Hematopoietic multipotent progenitor cell treated with erythropoietin and hydrocortisone succinate and interleukin-3 and kit ligand, for 17 days (in vitro differentiated cells): ENCODE measurements around the gene GAA.
"Not testable (repeated sequence)": the region's sequence is repeated elsewhere in the genome, so short reads cannot be mapped to it uniquely, and the experiment has no call there.

ENCODE experiments used
- DNase-seq: peaks from one replicate; pipeline ENCODE4 v3.0.0-alpha.2; 2015; ENCODE audit warnings: low spot score

GAA gene

DNA sequence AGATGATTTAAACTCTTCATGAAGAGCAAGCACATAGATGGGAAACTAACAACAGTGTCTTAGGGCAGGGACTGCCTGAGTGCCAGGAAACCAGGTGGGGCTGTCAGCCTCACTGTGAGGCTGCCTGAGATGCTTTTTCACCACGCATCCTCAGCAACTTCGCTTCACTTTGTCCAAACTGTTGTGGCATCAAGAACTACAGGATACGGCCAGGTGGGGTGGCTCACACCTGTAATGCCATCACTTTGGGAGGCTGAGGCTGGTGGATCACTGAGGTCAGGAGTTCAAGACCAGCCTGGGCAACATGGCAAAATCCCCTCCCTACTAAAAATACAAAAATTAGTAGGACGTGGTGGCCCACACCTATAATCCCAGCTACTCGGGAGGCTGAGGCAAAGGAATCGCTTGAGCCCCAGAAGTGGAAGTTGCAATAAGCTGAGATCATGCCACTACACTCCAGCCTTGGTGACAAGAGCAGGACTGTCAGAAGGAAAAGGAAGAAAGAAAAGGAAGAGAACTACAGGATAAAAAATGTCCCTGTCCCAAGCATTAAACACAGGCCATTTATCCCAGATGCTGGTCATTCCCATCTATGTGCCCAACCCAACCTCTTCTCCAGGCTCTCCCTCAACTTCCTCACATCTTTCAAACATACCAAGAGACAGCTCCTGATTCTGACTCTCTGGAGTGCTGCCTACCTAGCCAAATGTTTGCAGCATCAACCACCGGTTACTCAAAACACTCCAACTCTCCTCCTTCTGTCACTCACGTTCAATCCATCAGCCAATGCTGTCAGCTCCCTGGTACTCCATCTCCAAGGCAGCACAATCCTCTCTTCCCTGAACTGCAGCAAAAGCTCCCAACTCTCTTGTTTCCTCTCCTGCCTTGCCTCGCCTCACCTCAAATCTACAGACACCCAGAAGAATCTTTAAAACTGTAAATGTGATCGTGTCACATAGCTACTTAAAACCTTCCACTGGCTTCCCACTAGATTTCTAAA lies 44.0 kb downstream of the GAA start:
- peak; percentile 26 for DNase-seq

DNA sequence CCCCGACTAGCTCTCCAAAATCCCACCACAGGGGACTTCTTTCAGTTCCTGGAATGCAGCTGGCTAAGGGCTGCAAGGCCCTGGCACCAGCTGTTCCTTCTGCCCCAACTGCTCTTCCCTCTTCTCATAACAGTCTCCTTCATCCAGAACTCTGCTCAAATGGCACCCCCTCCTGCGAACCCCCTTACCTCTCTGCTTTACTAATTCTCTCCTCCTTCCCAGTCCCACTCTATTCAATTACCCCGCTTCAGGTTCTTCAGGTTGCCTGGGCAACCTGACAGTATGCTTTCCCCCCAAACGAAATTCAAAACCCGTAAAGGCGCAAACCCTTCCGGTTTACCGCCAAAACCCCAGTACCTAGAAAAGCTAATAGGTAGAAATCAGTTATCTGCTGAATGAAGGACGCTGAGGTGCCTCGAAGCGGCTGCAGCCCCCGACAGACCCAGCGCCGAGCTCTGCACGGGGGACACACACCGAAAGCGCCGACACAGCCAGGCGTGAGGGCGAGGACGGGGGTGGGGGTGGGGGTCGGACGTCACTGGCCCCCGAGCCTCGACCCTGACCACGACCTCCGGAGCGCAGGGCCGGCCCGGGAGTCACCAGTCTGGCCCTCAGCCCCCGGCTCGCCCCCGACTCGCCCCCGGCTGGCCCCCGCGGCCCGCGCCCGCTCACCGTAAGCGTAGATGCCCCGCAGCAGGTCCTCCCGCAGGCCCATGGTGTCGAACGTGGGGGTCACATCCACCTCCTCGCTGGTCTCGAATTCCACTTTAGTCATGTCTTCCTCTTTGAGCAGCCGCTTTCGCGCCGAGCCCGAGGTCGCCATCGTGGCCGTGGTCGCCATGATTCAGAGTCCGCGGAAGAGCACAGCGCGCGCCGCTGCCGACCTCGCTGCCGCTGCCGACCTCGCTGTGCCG lies 45.0 kb downstream of the GAA start:
- peak; percentile 60 for DNase-seq

DNA sequence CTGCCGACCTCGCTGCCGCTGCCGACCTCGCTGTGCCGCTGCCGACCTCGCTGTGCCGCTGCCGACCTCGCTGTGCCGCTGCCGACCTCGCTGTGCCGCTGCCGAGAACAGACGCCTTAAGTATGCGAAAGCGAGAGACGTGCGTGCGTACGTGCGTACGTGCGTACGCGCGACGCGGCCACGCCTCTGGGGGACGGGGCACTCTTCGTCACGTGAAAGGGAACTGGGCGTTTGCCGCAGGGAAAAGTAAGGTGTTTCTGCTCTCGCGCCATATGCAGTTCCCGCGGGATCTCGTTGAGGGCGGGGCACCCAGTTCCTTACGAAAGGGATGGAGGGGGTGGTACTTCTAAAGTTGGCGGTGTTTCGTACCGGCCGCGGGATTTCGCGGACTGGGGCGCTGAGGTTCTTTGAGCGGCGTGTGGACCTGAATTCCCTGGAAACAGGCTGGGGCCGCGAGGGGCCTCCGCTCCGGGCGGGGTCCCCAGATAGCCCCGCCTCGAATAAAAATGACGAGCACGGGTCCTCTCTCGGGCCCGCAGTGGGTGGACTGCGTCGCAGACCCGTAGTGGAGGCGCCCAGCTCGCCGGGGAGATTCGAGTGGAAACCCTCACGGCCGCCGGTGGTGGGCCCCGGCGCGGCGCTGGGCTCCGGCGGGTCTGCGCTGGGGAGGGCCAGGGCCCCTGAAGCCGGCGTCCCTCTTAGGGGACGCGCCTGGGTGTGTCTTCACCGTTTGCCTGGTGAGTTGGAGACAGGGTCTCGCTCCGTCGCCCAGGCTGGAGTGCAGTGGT lies 45.8 kb downstream of the GAA start, which contains the start of gene EIF4A3:
TSS of gene EIF4A3 (minus strand) at position 94 of the 788 bp plus-strand sequence. CDS start 167 bp downstream, outside the sequence.
- peak; percentile 97 for DNase-seq

DNA sequence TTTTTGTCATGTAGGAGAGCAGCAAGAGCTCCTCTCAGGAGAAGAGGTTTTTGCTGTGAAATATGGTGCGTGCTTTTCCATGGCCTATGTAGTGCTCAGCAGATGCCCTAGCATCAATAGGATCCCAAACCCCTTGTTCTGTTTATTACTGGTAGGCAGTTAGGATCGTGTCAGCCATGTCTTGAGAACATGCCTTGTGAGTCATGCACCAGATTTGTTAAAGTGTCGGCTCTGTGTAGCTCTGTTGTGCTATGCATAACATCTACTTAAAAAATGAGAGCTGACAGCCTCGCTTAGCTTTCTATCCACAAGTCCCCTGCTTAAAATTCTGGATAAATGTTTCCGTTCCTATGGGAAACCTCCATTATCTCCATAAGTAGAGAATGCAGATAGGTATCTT lies 50.0 kb downstream of the GAA start:
- DNase-seq, result no peak

DNA sequence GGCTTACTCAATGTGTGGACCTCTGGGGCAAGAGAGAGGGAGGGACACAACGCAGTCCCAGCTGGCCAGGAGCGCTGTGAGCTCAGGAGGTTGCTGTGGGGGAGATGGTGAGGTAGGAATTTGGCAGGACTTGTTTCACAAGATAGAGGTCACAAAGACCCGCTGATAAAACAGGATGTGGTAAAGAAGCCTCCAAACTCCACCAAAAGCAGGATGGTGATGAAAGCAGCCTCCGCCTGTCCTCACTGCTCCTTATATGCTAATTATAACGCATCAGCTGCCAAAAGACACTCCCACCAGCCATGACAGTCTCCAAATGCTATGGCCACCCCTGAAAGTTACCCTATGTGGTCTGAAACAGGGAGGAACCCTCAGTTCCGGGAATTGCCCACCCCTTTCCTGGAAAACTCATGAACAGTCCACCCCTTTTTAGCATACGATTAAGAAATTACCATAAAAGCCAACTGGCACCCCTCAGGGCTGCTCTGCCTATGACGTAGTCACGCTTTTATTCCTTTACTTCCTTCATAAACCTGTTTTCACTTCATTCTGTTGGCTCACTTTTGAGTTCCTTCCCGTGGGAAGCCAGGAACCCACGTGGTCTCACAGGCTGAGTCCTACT lies 50.8 kb downstream of the GAA start:
- no peak for DNase-seq

DNA sequence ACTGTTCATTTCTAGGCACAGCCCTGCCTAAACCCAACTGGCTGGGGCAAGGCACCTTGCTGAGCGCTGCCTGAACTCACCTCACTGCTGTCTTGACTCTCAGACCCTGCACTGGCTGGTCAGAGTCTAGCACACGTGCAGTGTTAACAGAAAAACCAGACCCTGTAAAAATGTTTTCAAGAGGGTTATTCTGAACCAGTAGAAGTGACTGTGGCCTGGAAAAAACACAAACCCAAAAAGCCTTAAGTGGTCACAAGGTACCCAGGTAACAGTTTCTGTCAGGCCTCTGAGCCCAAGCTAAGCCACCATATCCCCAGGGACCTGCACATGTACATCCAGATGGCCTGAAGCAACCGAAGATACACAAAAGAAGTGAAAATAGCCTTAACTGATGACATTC lies 51.6 kb downstream of the GAA start:
- no peak for DNase-seq

DNA sequence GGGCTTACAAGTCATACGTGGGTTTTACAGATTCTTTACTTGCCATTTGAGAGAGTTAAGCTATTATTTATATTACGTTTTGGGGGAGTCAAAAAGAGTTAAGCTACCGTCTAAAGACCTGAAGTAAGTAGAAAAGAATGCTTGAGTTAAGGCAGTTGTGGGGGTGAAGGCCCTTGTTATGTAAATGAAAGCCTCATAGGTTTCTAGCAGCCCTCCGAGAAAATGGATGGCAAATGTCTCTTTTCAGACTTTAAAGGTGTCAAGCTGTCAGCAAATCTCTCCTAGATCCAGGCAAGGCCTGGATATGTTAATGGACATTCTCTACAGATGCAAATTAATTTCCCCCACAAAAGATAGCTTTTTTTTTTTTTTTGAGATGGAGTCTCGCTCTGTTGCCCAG lies 52.8 kb downstream of the GAA start:
- no peak for DNase-seq

DNA sequence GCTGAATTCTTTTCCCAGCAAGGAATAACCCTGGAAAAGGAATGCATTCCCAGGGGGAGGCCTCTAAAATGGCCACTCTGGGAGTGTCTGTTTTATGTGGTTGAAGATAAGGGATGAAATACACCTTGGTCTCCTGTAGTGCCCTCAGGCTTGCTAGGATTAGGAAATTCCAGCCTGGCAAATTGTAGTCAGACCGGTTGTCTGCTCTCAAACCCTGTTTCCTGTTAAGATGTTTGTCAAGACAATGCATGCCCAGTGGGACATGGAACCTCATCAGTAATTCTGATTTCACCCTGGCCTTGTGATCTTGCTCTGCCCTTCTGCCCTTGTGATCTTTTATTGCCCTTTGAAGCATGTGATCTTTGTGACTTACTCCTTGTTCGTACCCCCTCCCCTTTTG lies 54.2 kb downstream of the GAA start:
- not testable (repeated sequence) for DNase-seq

DNA sequence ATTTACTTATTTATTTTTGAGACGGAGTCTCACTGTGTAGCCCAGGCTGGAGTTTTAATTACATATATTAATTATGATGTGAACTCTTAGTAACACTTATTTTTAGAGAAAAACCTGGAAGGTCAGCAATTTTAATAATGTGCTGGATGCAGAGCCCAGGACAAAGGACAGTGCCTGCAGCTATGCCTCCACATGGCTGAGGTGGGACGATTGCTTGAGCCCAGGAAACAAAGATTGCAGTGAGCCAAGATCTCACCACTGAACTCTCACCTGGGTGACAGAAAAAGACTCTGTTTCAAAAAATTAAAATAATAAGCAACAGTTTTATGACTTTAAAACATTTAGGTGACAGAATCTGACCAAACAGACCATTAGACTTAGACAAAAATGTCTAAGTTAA lies 57.5 kb downstream of the GAA start:
- DNase-seq, result no peak

DNA sequence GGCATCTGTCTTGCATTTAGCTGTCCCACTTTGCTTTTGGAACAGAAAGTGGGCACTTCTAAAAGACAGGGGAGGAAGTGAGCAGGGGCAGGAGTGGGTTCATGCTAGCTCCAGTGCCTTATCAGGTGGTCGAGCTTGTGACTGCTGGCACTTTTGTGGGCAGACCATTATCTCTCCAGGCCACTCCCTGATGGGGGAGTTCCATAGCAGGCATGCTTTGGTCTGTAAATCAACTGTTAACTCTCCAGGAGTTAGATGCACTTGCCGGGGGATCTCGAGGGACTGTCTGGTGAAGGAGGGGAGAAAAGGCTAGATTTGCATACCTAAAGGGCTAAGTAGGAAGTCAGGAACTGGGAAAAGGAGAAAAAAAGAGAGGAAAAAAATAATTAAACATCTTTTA lies 59.2 kb downstream of the GAA start:
- DNase-seq, result no peak

DNA sequence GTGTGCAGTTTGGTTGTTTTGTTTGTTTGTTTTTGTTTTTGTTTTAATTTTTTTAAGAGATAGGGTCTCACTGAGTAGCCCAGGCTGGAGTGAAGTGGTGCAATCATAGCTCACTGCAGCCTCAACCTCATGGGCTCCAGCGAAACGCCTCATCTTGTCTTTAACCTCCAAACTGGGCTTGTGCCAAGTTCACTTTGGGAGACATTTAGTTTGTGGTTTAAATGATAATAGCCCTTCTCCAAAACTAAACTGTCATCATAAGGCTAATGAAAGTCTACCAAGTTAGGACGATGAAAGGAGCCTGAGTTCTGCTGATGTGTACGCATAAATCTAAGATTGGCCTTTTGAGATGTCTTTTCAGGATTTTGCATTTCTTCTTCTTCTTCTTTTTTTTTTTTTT lies 62.0 kb downstream of the GAA start:
- DNase-seq, result no peak

DNA sequence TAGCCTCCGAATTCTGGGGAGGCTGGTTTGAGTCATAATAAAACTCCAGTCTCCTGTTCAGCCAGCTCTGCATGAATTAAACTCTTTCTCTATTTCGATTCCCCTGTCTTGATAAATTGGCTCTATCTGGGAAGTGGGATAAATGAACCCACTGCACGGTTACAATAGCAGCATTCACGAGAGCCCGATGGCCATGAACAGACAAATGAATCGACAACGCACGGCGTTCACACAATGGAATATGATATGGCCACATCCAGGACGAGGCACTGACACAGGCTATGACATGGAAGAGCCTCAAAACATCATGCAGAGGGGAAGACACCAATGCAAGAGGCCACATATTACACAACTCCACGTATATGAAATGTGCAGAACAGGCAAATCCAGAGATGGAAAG lies 62.8 kb downstream of the GAA start:
- DNase-seq, result no peak

DNA sequence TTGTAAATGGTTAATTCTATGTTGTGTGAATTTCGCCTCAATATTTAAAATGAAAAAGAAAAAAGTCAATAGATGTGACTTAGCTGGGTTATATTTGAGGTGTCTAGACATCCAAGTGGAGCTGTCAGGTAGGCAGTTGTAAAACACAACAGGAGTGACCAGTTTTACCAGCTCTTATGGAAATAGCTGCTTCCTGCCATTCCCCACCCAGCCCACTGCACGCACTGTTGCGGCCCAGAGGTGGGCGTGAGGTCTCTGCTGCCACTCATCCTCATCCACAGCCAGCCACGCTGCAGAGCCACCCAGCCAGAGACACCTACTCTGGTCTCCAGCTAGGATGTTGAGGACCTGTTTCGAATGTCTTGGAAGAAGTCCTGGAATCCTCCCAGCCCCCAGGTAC lies 65.1 kb downstream of the GAA start:
- no peak for DNase-seq

DNA sequence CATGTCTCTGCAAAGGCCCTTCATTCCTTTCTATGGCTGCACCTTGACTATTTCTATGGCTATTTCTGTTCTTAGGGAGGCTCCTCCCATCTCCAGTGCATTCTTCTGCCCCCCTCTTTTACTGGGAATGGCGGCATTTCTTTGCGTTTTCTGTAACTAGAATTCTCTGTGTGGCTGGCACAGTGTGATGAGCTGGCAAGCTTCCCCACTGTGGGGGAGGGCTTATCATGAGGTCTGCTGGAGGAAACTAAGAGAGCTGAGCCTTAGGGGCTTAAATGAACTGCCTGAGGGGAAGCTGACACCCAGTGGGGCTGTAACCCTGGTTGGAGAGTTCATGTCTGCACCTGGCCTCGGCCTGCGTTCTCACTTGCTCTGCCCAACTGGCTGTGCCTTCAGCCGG lies 67.0 kb downstream of the GAA start:
- no peak for DNase-seq

DNA sequence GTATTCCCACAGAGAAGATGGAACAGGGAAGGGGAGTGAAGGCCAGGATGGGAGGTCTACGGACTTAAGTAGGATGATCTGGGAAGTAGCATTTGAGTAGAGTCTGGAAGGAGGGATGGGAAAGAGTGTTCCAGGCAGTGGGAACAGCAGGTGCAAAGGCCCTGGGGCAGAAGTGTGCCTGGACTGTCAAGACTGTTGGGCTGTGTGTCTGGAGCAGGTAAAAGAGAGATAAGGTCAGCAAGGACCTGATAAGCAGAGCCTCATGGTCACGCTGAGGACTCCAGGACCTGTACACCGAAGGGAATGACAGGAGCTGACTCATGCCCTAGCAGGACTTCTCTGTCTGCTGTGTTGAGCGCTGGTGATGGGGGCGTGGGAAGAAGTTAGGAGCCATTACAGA lies 67.7 kb downstream of the GAA start:
- DNase-seq, result no peak
